ENCODE data around the gene ANKEF1. TPM values are rescaled to one million over a fixed set of nuclear protein-coding genes. Genes with fewer than 3 reads are reported as not detected.

ANKEF1 gene
- total RNA-seq, 1 donor from 2014 or later = 8.3 TPM

DNA sequence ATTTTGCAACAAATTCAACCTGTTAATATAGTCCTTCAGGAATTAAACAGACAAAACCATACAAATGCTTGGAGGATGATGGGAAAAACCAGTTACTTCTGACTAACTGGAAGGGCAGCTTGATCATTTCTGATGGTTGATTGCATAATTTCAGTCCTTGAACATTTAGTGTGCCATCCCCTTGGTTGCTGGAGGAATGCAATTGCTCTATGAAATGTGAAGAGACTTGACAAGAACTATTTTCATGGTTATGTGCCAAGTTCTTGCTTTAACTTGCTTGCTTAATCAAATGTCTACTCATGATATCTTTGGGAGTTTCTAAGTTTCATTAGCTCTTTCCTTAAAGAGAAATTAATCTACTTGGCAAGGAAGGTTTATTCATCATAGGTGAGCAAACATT, 45.2 kb downstream of the ANKEF1 start:
- Histone ChIP-seq H3K4me2 (no peak overlapping the region), H3K27ac (no peak overlapping the region), H3K4me1 (no peaks in the 10 kb centered on the region), H3F3A (ENCODE audit: low read depth) (no peaks in the 10 kb centered on the region), H2AFZ (replicated peaks) (no peak overlapping the region), H4K20me1 (ENCODE audit: low read depth) (no peaks in the 10 kb centered on the region), H3K4me3 (no peak overlapping the region), H3K9ac (no peak overlapping the region), H3K9me3 (ENCODE audit: low read depth) (no peaks in the 10 kb centered on the region), H3K27me3 (no peaks in the 10 kb centered on the region), H3K36me3 (no peaks in the 10 kb centered on the region), H3K79me2 (ENCODE audit: low read depth) (no peaks in the 10 kb centered on the region)
- no peak for TF ChIP-seq EZH2 (IDR thresholded peaks at IDR 0.05)
- TF ChIP-seq, protein P1, sequence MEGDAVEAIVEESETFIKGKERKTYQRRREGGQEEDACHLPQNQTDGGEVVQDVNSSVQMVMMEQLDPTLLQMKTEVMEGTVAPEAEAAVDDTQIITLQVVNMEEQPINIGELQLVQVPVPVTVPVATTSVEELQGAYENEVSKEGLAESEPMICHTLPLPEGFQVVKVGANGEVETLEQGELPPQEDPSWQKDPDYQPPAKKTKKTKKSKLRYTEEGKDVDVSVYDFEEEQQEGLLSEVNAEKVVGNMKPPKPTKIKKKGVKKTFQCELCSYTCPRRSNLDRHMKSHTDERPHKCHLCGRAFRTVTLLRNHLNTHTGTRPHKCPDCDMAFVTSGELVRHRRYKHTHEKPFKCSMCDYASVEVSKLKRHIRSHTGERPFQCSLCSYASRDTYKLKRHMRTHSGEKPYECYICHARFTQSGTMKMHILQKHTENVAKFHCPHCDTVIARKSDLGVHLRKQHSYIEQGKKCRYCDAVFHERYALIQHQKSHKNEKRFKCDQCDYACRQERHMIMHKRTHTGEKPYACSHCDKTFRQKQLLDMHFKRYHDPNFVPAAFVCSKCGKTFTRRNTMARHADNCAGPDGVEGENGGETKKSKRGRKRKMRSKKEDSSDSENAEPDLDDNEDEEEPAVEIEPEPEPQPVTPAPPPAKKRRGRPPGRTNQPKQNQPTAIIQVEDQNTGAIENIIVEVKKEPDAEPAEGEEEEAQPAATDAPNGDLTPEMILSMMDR (IDR thresholded peaks at IDR 0.05) = no peak
- no peak for TF ChIP-seq EZH2phosphoT487 (IDR thresholded peaks at IDR 0.05)
- H3K27ac Mint-ChIP-seq = no peak overlapping the region
- H3K9me3 Mint-ChIP-seq = no peaks in the 10 kb centered on the region
- peaks cover 2% of the 10 kb centered on the region for H3K27me3 Mint-ChIP-seq (ENCODE audit: insufficient read depth, low read depth)
- H3K4me3 Mint-ChIP-seq = no peak overlapping the region
- DNase-seq (ENCODE audit: low spot score) = no peak
- H3K4me1 Mint-ChIP-seq = no peaks in the 10 kb centered on the region
- no peaks in the 10 kb centered on the region for H3K36me3 Mint-ChIP-seq

DNA sequence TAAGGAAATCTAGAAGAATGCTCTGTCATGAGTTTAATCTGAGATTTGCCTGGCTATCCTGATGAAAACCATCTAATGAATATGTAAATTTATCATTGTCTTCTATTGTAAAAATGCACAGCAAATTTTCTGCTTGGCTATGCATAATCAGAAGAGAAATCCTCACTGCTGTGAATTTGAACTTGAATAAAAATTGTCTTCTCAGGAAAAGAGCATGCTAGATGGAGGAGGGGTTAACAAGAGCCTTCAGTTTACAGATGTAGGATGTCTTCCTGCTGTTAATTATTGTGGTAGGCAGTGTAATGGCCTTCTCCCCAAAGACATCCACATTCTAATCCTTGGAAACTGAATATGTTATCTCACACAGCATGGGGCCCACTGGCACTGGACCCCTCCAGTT, 45.8 kb downstream of the ANKEF1 start:
- Mint-ChIP-seq H3K4me3 (no peak overlapping the region), H3K27ac (no peak overlapping the region), H3K36me3 (no peaks in the 10 kb centered on the region), H3K9me3 (no peaks in the 10 kb centered on the region), H3K4me1 (no peaks in the 10 kb centered on the region), H3K27me3 (ENCODE audit: insufficient read depth, low read depth) (peaks cover 2% of the 10 kb centered on the region)
- H3K27ac ChIP-seq = no peak overlapping the region
- H3K4me1 ChIP-seq = no peaks in the 10 kb centered on the region
- H3F3A ChIP-seq (ENCODE audit: low read depth) = no peaks in the 10 kb centered on the region
- no peak overlapping the region for H3K9ac ChIP-seq
- H3K9me3 ChIP-seq (ENCODE audit: low read depth) = no peaks in the 10 kb centered on the region
- no peaks in the 10 kb centered on the region for H4K20me1 ChIP-seq (ENCODE audit: low read depth)
- H3K79me2 ChIP-seq (ENCODE audit: low read depth) = no peaks in the 10 kb centered on the region
- no peak overlapping the region for H2AFZ ChIP-seq (replicated peaks)
- H3K36me3 ChIP-seq = no peaks in the 10 kb centered on the region
- TF ChIP-seq EZH2 (IDR thresholded peaks at IDR 0.05) (no peak), EZH2phosphoT487 (IDR thresholded peaks at IDR 0.05) (no peak)
- TF ChIP-seq, protein P1 (IDR thresholded peaks at IDR 0.05) = no peak
- no peak overlapping the region for H3K4me3 ChIP-seq
- H3K4me2 ChIP-seq = no peak overlapping the region
- no peak for DNase-seq (ENCODE audit: low spot score)
- no peaks in the 10 kb centered on the region for H3K27me3 ChIP-seq

DNA sequence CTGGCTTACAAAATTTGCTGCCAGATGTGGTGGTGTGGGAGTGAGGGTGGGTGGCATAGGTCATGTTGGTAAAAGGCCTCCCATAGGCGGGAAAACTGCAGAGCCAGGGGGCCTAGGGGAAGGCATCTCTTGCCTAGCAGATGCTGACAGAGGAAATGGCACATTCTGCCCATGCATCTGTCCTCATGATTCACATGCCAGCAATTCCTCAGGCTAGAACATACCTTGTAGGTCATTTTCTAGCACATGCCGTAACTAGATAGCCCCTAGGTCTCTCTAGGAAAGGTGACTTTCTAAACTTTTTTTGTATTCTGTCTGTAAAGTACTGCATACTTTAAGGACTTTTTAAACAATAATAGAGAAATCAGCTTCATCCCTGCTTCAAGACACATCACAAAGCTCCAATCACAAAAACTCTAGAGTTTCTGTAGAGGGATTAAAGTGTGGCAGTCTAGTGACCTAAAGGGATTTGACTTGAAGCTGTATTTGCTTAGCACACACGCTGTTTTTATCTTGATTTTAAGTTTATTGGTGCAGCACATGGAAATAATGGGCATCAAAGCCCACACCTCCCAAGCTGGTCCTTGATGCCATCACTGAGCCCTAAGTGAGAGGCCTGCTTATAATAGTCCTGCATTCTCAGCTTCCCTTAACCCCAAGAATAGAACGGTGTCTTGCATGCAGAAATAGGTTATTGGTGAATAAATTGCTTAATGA, 55.2 kb downstream of the ANKEF1 start:
- Mint-ChIP-seq H3K9me3 (no peaks in the 10 kb centered on the region), H3K36me3 (no peaks in the 10 kb centered on the region), H3K27ac (no peak overlapping the region), H3K4me1 (peaks cover 3% of the 10 kb centered on the region), H3K27me3 (ENCODE audit: insufficient read depth, low read depth) (no peaks in the 10 kb centered on the region), H3K4me3 (no peak overlapping the region)
- Histone ChIP-seq H3K4me1 (no peaks in the 10 kb centered on the region), H3F3A (ENCODE audit: low read depth) (no peaks in the 10 kb centered on the region), H3K9me3 (ENCODE audit: low read depth) (no peaks in the 10 kb centered on the region), H3K27me3 (no peaks in the 10 kb centered on the region), H3K27ac (no peak overlapping the region), H3K4me2 (no peak overlapping the region), H4K20me1 (ENCODE audit: low read depth) (no peaks in the 10 kb centered on the region), H2AFZ (replicated peaks) (no peak overlapping the region), H3K79me2 (ENCODE audit: low read depth) (no peaks in the 10 kb centered on the region), H3K4me3 (no peak overlapping the region), H3K36me3 (no peaks in the 10 kb centered on the region), H3K9ac (no peak overlapping the region)
- TF ChIP-seq, protein P1 (IDR thresholded peaks at IDR 0.05) = no peak
- no peak for TF ChIP-seq EZH2phosphoT487 (IDR thresholded peaks at IDR 0.05)
- TF ChIP-seq EZH2 (IDR thresholded peaks at IDR 0.05) = no peak
- DNase-seq (ENCODE audit: low spot score) = no peak

Measured in neural progenitor cell (in vitro differentiated cells).